Globus pallidus (tissue), 1 donor: ENCODE measurements around the gene WWTR1.

Experiments
- DNase-seq: peaks from one replicate; pipeline ENCODE4 v3.0.0-alpha.2; 2015; ENCODE audit warnings: low spot score

The WWTR1 gene

DNA sequence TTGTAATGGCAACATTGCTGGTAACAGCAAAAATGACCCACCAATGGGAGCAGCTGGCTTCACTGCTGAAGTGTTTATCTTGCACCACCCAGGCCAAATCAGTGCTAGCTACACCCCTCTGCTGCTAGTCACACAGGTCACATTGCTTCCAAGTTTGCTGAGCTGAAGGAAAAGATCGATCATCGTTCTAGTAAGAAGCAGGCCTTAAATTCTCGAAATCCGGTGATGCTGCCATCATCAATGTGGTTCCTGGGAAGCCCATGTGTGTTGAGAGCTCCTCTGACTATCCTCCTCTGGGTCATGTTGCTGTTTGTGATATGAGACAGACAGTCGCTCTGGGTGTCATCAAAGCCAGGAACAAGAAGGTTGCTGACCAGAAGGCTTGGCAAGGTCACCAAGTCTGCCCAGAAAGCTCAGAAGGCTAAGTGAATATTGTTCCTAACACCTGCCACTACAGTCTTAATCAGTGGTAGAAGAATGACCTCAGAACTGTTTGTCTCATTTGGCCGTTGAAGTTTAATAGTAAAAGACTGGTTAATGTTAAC lies 162.2 kb downstream of the WWTR1 start:
- DNase-seq, result no peak

DNA sequence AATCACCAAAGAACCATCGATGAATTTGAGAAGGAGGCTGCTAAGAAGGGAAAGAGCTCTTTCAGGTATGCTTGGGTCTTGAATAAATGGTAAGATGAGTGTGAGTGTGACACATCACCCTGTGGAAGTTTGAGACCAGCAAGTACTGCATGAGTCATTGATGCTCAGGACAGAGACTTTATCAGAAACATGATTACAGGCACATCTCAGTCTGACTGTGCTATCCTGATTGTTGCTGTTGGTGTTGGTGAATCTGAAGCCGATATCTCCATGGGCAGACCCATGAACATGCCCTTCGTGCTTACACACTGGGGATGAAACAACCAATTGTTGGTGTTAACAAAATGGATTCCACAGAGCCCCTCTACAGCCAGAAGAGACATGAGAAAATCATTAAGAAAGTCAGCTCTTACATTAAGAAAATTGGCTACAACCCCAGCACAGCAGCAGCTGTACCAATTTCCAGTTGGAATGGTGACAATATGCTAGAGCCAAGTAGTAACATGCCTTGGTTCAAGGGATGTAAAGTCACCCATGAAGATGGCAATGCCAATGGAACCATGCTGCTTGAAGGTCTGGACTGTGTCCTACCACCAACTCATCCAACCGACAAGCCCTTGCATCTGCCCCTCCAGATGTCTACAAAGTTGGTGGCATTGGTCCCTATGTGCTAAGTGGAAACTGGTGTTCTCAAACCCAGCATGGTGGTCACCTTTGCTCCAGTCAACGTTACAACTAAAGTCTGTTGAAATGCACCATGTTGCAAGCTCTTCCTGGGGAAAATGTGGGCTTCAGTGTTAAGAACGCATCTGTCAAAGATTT lies 162.9 kb downstream of the WWTR1 start:
- DNase-seq, result no peak

DNA sequence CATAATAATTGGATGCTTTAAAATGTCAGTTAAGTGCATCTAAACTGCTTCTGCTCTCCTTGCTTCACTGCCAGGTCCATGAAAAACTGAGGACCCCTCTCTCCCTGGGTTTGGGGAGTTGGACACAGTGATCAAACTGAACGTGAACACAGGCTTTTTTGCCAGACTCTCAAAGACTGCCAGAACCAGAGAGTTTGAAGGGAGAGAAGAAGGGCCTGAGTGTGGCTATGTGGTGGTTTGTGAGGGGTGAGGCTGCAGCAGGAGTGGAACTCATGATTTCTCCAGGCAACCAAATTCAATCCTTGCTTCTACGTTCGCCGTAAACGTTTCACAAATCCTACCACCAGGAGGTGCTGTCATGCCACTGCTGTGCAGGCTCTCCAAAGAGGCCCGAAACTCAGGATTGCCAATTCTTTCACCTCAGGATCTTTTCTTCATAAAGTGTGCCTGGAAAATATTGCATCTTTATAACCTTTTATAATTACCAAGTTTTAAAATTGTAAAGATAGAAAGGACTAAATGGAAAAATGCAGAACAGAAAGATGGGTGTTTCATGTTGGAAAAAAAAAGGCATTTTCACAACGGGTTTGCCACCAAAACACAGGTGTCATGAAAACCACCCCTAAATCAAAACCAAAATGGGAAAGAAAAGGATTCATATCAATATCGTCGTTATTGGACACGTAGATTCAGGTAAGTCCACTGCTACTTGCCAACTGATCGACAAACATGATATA lies 163.6 kb downstream of the WWTR1 start:
- DNase-seq, result peak; percentile 38

DNA sequence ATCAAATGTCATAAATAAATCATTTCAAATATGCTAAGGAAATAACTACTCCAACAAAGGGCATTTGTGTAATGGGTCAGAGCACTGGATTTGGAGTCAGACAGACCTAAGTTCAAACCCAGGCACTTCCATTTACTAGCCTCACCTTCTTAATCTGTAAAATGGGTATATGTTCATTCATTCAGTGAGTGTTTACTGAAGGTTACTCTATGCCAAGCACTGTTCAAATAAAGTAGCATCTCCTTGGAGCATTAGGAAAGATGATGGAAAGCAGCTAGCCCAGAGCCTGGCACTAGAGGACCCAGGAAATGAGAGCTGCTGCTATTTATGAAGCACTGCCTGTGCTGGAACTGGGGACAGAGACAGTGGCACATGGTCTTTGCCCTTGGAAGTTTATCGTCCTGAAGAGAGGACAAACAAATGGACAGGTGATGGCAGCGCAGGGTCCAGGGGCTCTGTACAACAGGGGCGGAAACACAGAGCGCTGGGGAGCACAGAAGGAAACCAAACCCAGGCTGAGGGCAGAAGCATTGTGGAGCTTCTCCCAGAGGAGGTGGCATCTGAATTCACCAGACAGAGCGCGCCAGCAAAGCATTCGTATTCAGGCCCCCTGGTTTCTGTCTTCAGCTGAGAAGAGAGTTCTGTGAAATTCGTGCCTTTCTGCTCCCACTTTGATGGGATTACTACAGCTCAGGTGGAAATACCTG lies 164.4 kb downstream of the WWTR1 start:
- no peak for DNase-seq

DNA sequence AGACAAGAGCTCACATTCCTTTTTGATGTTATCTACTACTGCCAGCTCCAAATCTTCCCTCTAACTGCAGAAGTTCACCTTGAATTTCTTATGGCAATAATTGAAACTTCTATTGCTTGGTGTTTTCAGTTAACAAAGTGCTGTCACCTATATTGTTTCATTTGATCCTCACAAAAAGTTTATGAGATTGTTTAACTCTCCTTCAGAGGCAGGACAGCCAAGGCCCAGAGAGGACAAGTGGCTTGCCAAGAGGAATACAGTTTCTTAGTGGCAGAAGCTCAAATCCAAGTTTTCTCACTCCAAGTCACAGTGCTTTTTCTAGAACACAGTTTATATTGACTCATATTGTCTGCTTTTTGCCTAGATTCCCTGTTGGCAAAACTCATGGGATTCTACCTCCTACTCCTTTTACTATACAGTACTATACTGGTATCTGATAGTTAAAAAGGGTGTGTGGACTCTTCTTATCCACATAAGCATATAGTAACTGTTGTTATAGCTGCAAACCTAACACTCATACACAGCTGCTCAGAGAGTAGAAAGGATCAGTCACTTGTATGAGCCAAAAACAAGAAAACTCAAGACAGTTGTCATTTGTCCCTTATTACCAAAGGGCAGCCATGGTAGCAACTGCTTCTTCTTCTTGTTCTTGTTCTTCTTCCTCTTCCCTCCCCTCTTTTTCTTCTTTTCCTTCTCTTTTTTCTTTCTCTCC lies 167.4 kb downstream of the WWTR1 start:
- DNase-seq, result no peak

DNA sequence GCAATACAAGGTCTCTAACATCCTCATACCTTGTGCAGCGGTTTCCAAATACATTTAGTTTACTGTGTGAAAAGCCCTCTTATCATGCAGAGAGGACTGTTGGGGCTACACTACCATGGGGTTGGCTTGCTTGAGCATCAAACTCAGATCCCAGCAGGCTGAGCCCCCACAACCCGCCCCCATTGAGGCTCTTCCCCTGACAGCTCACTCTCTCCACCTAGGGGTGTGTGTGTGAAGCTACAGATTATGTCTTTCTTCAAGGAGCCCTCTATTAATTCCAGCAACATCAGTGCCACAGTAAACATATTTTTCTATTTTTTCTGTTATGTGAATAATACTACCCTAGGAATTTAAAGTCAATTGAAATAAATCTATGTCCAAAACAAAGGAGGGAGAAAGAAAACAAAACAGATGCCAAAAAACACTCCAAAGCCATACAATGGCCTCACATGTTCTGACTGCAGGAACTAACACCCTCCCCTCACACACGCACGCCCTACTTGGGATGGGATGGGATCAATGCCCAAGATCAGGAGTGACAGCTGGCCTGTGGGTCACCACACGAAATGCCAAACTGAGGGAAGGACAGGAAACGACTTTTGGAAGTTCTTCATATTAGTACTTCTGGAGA lies 168.7 kb downstream of the WWTR1 start:
- DNase-seq, result no peak

DNA sequence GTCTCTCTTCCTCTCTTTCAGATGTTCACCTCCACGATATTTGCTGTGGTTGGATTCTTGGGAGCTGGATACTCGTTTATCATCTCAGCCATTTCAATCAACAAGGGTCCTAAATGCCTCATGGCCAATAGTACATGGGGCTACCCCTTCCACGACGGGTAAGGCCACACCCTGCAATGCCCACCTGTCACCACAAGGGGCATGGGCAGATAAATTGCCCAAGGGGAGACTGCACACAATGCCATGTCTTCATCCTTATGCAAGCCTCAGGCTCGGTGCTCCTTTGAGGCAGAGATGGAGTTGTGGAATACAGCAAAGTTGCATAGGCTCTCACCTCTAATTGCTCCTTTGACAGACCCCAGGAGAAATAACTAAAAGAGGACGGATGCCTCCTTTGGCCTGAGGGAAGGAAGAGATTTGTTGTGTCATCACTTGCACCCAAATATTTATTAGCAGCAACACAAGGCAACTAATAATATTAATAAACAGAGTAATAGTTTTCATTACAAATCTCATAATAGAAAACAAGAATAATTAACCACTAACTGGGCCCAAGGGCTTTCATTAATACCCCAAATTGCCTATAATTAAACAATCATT lies 170.1 kb downstream of the WWTR1 start:
- no peak for DNase-seq

DNA sequence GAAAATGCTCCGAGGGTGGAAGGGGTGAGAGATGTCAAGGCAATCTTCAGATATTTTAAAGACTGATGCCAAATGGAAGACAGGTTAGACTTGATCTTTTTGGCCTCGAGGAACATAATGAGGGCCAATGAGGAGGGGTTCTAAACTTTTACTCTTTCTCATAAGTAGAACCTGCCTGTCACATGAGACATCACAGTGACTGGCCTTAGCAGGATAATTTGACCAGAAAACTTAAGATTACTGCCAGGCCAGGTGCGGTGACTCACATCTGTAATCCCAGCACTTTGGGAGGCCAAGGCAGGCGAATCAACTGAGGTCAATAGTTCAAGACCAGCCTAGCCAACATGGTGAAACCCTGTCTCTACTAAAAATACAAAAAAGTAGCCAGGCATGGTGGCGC lies 171.1 kb downstream of the WWTR1 start:
- DNase-seq, result no peak

DNA sequence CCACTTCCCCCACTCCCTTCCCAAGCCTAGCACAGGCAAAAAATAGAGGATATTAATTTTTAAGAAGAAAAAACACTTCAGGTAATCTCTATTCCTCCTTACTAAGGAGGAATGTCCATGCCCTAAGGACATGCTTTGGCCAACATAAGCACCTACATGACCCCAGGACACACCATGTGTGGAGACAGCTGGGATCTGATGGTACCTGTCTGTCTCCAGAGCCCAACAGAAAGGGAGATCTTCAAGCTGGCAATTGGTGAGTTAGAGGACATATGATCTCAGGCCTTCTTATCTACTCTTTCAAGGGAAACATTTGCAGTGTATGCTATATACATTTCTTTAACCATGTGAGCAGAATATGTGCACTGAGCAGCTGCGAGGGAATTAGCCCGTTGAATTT lies 176.3 kb downstream of the WWTR1 start:
- DNase-seq, result no peak

DNA sequence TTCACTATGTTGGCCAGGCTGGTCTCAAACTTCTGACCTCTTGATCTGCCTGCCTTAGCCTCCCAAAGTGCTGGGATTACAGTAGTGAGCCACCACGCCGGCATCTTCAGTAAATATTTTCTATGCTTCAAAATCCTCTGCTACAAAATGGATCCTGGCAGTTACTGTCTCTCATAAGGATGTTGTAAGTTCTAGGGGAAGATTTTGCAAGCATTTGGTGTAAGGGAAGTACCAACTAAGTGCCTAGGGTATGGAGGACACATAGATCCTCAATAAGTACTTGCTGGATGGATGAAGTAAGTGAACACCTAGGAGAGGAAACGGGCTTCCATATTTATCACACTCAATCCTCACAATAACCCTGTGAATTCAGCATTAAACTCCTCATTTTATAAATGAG lies 176.8 kb downstream of the WWTR1 start:
- no peak for DNase-seq

DNA sequence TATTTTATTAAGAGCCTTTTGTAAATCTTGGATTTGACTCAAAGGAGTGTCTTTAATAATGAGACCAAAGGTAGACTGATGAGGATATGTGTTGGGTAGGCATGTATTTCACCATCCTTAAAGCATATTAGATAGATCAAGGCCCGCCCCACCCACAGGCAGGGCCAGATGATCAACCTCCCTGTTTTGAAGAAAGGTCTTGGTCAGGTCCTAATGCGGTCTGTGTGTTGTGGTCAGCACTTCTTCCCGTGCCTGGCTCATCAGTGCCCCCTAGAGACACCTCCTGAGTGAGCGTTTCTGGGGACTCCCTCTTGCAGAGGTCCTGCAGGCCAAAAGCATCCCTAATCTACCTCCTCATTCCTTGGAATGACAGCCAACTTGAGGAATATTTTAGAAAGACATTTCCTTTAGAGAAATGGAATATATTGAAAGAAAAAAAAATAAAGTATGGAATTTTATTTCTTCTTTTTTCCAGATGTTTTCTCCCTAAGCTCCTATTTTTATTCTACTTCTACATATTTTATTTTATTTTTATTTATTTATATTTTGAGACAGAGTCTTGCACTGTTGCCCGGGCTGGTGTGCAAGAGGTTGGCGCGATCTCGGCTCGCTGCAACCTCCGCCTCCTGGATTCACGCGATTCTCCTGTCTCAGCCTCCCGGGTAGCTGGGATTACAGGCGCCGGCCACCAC lies 177.4 kb downstream of the WWTR1 start:
- DNase-seq, result peak; percentile 63

DNA sequence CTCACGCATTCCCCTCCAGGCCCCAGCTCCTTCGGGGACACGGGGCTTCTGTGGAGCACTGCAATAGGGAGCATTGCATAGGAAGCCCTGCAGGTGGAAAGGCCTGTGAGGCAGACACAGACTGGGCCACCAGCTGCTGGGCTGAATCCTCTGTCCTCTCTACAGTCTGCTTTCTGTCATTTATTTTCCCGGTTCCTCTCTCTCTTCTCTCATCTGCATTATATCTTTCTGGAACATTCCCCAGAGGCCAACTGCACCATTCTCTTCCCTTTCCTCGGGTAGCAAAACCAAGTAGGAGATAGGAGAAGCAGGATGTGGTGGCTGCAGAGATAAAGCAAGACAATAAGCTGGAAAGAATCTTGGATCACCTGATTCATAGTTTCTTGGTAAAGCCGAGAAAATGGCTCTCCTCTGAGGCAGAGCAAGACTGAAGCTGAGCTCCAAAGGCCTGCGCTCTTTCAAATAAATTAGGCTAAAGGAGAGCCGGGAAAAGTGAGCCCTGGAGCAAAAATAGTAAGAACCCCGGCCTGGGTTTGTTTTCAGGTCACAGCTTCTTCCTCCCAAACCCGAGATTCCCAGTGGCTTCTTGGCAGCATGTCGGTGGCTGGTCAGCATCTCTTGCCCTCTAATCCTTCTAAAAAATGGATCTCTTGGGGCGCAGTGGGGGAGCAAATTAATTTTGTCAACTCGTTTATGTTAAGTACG lies 178.1 kb downstream of the WWTR1 start:
- peak; percentile 5 for DNase-seq

DNA sequence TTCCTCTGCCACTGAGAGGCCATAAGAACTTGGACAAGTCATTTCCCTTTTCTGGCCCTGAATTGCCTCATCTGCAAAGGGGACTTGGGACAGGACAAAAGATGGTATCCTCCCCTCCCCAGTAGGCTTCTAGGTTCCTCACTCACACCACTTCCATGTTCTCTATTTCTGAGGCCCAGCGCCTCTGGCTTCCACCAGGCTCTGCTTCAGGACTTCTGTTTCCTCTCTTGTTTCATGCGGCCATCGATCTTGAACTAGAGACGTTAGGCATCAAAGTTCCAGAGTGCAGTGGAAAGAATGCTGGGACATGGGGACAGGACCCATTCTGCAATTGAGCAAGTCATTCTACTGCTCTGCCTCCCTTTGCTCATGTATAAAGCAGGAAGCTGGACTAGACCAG lies 181.6 kb downstream of the WWTR1 start:
- DNase-seq, result no peak

DNA sequence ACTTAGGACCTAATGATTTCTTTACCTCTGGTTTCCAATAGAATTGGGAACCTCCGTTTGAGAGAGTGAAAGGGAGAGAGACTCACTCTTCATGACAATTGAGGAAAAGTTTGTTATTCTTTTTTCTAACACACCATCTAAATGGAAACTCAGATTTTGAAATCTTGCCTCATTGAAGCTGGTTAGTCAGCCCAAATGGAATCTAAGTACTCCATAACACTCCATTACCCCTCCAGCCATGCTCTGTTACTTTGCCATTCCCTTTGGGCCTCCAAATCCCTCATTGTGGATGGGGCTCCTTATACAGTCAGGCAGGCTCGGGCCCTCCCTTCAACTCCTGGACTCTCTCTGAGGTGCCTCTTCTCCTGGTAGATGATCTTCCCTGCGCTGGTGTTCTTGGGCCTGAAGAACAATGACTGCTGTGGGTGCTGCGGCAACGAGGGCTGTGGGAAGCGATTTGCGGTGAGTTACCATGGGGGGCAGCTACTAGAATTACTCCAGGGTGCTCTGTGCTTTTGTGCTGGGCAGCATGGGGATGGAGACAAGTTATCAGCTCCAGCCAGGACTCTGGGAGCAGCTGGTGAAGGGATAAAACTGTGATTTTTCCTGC lies 182.3 kb downstream of the WWTR1 start:
- DNase-seq, result no peak

DNA sequence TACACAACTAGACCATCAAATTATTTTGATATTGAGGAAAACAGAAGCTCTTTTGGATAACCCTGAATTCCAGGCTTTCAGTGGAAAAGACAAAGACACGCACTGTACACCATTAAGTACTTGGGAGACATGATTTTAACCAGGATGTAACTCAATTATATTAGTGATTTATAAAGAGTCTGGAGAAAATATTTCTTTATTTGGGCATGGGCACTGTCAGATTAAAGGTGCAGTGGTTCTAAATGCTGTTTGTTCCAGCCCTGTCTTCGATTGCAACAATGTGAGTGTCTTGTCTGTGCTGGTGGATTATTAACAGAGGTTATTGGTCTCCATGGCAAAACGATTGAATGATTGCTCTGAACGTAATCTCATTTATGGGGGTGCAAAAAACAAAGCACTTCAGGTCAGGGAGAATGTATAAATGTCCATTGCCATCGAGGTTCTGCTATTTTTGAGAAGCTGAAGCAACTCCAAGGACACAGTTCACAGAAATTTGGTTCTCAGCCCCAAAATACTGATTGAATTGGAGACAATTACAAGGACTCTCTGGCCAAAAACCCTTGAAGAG lies 183.5 kb downstream of the WWTR1 start, which contains the start of gene TM4SF4:
Gene TM4SF4 (plus strand): TSS at position 448 of the 568 bp plus-strand sequence. CDS start 181 bp downstream, outside the sequence.
- no peak for DNase-seq

DNA sequence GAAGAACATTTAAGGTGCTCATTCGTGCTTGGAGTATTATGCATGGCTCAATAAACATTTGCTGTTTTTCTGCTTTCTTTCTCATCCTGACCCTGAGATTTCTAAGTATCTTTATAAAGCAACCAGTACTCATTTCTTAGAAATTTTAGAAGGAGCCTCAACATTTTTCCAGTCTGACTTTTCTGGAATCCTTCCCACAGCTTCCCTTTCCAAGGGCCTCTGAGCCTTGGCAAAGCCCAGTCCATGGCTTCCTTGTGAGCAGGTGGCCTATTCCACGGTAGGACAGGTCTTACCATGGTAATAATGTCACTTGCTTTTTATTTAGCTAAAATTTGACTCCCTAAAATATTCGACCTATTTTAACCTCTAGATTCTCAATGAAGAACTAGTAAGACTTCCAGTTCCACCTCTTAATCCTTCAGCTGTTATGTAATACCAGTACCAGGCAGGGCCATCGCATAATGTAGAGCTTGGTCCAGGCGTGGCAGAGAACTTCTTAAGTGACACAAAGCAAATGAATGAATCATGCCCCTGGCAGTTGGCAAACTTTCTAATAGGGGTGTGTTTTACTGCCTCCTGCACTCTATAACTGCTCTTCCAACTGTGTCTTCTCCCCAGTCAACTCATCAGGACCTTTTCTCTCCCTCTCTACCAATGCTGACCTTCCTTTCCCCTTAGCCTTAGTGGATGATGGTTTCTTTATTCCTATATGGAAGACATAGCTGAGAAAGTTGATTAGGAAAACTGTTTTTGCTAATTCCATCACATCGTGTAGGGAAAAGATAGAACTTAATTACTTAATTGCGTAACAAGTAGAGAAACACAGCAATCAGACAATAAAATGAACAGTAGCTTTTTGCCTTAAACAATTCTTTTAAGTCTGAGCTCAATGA lies 184.2 kb downstream of the WWTR1 start:
- DNase-seq, result no peak

DNA sequence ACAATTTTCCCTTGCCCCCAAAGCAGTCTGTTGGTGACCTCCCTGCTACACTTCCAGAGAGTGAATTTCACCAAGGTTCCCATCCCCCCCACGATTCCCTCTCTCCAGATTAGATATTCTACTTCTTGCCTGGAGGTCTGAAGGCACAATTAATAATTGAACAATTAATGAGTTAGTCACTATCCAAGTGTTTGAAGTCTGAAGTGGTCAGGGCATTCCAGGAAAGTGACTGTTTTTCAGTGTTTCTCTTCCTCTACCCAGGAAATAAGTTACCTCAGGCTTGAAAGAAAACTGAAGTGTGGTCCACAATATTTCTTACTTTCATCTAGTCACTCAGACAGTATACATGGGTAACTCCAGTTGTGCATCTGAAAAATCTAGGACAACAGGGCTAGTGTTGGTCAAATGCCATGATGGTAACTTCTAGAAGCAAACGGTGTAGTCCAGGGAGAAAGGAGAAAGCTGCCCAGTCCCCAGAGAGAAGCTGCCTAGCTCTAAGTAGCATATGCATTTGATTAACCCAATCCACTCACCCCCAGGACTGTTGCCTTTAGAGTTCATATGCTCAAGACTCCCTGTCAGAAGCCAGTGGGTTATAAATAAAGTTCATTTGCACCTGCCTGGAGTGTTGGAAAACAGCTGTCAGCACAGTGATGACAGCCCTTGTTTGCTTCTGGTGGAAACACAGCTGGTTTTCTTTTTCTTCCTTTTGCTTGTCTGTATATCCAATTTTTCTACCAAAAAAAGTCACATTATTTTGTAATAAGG lies 185.6 kb downstream of the WWTR1 start:
- no peak for DNase-seq
